Fibroblast of villous mesenchyme (primary cell): ENCODE data around the gene ASPG. TPM values are rescaled to one million over a fixed set of nuclear protein-coding genes. Genes with fewer than 3 reads are reported as not detected.
A peak's percentile ranks its signal among the peaks of the same experiment; 100 is the strongest.

Source experiments
- DNase-seq: peaks from one replicate; pipeline ENCODE4 v3.0.0-alpha.2; 2010; ENCODE audit warnings: low read depth
- H3K4me3 ChIP-seq: 2 replicates; pipeline ENCODE4 v1.5.1; 2011; ENCODE audit warnings: low read depth, mild to moderate bottlenecking, low read length
- CTCF ChIP-seq: IDR thresholded peaks from 2 replicates; pipeline ENCODE4 v1.5.1; 2012; ENCODE audit warnings: low read depth, mild to moderate bottlenecking, low read length; ENCODE audit not compliant: insufficient read depth
- total RNA-seq: library from RNA; depleted of rRNA; stranded (reverse); fragments of >200 nt; gene quantifications from 2 replicates; pipeline ENCODE4 v1.2.3, GENCODE V29; 2012

ASPG gene
- total RNA-seq, 1 donor = not detected

- TF ChIP-seq CTCF = no peak
- H3K4me3 ChIP-seq = no peak overlapping the region
- no peak for DNase-seq
Measured at GRCh38 chr14:104041430-104042104, 43.9 kb upstream of the ASPG start.

- H3K4me3 ChIP-seq = no peak overlapping the region
- DNase-seq = no peak
- TF ChIP-seq CTCF = no peak
Measured at GRCh38 chr14:104044016-104044415, 41.5 kb upstream of the ASPG start.

- no peak for TF ChIP-seq CTCF
- no peak for DNase-seq
- H3K4me3 ChIP-seq = no peak overlapping the region
Measured at GRCh38 chr14:104047761-104048160, 37.7 kb upstream of the ASPG start.

GRCh38 chr14:104048758-104049507, 36.6 kb upstream of the ASPG start:
- H3K4me3 ChIP-seq = no peak overlapping the region
- TF ChIP-seq CTCF = no peak
- peak; percentile 17 for DNase-seq

GRCh38 chr14:104049576-104050240, 35.8 kb upstream of the ASPG start:
- no peak for TF ChIP-seq CTCF
- DNase-seq = no peak

GRCh38 chr14:104051092-104051813, 34.2 kb upstream of the ASPG start:
- no peak for DNase-seq
- no peak for TF ChIP-seq CTCF

More at GRCh38 chr14:104049576-104050240, 35.8 kb upstream of the ASPG start:
- no peak overlapping the region for H3K4me3 ChIP-seq

More at GRCh38 chr14:104051092-104051813, 34.2 kb upstream of the ASPG start:
- no peak overlapping the region for H3K4me3 ChIP-seq
